ENCODE results near the gene OR10D3. TPM values are rescaled to one million over a fixed set of nuclear protein-coding genes. Genes with fewer than 3 reads are reported as not detected.
"Not testable (repeated sequence)": the region's sequence is repeated elsewhere in the genome, so short reads cannot be mapped to it uniquely, and the experiment has no call there.

The OR10D3 gene
- total RNA-seq, 2 experiments from 2014 or later, result not detected

DNA sequence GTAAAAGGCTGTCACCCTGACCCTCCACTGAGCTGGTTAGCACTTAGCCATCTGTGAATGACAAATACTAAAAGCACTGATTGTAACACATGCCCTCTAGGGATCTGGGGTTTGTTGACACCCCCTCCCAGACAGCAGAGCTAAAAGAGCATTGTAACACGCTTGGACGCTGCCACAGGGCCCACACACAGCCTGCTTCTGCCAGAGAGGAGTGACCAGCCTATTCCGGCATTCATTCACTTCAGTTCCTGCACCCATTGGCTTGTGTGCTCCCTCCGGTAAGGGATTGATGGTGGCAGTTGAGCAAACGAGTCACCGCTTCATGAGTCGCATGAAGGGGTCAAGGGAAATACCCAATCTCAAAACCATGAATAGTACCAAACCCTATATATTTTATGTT, 15.8 kb downstream of the OR10D3 start:
- DNase-seq, result no peak
- POLR2A ChIA-PET, result no interaction called here
- CTCF ChIA-PET, result interaction anchor here (3.6 kb wide), 1 partner anchor 129 kb away, joined by 44 read pairs; no protein-coding TSS in a partner anchor
- no peaks in the 10 kb centered on the region for H3K9me3 Mint-ChIP-seq
- intact Hi-C loops (cut with micrococcal nuclease), result no loop called here
- H3K27ac Mint-ChIP-seq, result no peak overlapping the region
- H3K36me3 Mint-ChIP-seq, result no peaks in the 10 kb centered on the region
- H3K4me3 Mint-ChIP-seq, result no peak overlapping the region
- H3K27me3 Mint-ChIP-seq, result peaks cover 7% of the 10 kb centered on the region
- no peaks in the 10 kb centered on the region for H3K4me1 Mint-ChIP-seq (ENCODE audit: low read depth)

DNA sequence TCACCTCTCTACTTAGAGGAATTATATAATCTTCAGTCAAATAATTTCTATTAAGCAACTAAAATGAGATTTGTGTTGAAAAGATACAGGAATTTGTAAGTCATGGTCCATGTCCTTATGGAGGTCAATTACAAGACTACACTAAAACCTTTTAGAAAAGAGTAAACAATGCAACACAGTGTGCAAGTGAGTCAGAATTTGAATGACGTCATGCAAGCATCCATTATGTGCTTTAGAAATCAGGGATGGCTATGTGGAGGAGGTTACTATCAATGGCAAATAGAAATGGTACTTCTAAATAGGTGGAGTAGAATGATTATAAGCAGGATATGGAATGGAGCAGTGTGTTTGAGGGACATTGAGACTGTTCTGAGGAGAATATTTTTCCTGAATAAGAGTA, 16.6 kb downstream of the OR10D3 start:
- Mint-ChIP-seq H3K36me3 (no peaks in the 10 kb centered on the region), H3K27ac (no peak overlapping the region), H3K4me1 (ENCODE audit: low read depth) (no peaks in the 10 kb centered on the region), H3K4me3 (no peak overlapping the region), H3K27me3 (peaks cover 7% of the 10 kb centered on the region), H3K9me3 (no peaks in the 10 kb centered on the region)
- ChIA-PET POLR2A (no interaction called here), CTCF (interaction anchor here (2.0 kb wide), 1 partner anchor 128 kb away, joined by 5 read pairs; no protein-coding TSS in a partner anchor)
- intact Hi-C loops (cut with micrococcal nuclease), result no loop called here
- DNase-seq, result no peak

DNA sequence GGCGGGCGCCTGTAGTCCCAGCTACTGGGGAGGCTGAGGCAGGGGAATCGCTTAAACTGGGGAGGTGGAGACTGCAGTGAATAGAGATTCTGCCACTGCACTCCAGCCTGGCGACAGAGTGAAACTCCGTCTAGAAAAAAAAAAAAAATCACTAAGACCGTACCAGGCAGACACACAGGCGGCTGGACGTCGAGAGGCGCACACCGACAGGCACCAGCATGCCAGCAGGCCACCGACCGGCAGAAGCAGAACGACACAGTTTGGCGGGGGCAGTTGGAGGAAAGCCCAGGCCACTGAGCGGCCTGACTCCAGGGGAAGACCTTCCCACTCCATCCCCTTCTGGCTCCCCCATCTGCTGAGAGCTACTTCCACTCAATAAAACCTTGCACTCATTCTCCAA, 17.5 kb downstream of the OR10D3 start:
- DNase-seq, result no peak
- no peaks in the 10 kb centered on the region for H3K36me3 Mint-ChIP-seq
- H3K9me3 Mint-ChIP-seq, result no peaks in the 10 kb centered on the region
- intact Hi-C loops (cut with micrococcal nuclease), result no loop called here
- H3K27ac Mint-ChIP-seq, result no peak overlapping the region
- H3K4me1 Mint-ChIP-seq (ENCODE audit: low read depth), result no peaks in the 10 kb centered on the region
- CTCF ChIA-PET, result interaction anchor here (2.0 kb wide), 1 partner anchor 129 kb away, joined by 5 read pairs; no protein-coding TSS in a partner anchor
- POLR2A ChIA-PET, result no interaction called here
- no peak overlapping the region for H3K4me3 Mint-ChIP-seq
- H3K27me3 Mint-ChIP-seq, result peaks cover 5% of the 10 kb centered on the region

DNA sequence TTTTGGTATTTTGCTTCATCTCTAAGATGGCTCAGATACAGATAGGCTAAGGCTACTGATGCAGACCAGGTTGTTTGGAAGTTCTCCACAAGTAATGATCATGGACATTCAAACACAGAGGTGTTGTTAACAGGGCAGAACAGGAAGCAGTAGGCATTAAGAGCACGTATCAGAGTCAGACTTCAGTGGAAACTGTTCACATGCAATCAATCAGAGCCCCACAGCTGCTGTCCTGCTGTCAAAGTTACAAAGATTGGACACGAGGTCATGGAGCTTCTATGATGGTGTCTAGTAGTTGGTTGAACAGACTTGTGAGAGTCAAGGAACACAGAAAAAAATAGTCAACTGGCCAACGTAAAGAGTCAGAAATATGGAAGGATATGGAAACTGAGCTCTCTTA, 19.8 kb downstream of the OR10D3 start:
- H3K4me1 Mint-ChIP-seq (ENCODE audit: low read depth), result no peaks in the 10 kb centered on the region
- no peak for DNase-seq
- H3K4me3 Mint-ChIP-seq, result no peak overlapping the region
- H3K27ac Mint-ChIP-seq, result no peak overlapping the region
- H3K36me3 Mint-ChIP-seq, result no peaks in the 10 kb centered on the region
- H3K9me3 Mint-ChIP-seq, result no peaks in the 10 kb centered on the region
- CTCF ChIA-PET, result no interaction called here
- POLR2A ChIA-PET, result no interaction called here
- peaks cover 4% of the 10 kb centered on the region for H3K27me3 Mint-ChIP-seq
- intact Hi-C loops (cut with micrococcal nuclease), result no loop called here

DNA sequence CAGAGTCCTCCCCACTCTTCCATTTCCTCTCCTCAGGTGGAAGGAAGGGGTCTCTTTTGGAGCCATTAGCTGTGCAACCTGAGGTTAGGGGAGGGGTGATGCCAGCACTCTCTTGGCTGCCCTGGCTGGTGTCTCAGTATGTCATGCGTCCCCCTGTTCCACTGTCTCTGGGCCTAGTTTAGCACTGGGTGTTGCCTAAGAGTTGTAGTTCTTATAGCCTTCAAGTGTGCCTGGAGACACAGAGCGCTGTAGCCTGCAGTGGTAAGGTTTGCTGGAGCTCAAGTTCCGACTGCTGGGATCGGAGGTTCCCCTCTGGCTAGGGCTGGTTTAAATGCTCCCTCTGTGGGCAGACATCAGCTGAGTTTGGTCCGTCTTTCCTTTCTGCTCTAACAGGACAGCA, 20.9 kb downstream of the OR10D3 start:
- ChIA-PET POLR2A (no interaction called here), CTCF (no interaction called here)
- intact Hi-C loops (cut with micrococcal nuclease), result no loop called here
- Mint-ChIP-seq H3K9me3 (no peaks in the 10 kb centered on the region), H3K4me1 (ENCODE audit: low read depth) (no peaks in the 10 kb centered on the region), H3K36me3 (no peaks in the 10 kb centered on the region), H3K27ac (no peak overlapping the region), H3K4me3 (no peak overlapping the region), H3K27me3 (peaks cover 2% of the 10 kb centered on the region)
- no peak for DNase-seq

DNA sequence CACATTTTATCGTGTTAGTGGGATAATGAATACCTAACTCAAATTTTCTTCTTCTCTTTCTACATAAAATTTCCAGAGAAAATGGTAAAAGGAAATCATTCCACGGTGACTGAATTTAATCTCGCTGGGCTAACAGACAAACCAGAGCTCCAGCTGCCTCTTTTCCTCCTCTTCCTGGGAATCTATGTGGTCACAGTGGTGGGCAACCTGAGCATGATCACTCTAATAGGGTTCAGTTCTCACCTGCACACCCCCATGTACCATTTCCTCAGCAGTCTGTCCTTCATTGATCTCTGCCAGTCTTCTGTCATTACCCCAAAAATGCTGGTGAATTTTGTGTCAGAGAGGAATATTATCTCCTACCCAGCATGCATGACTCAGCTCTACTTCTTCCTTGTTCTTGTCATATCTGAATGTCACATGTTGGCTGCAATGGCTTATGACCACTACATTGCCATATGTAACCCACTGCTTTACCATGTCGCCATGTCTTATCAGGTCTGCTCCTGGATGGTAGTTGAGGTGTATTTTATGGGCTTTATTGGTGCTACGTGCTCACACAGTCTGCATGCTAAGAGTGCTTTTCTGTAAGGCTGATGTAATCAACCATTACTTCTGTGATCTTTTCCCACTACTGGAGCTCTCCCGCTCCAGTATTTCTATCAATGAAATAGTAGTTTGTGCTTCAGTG, 24.1 kb downstream of the OR10D3 start:
- Mint-ChIP-seq H3K4me3 (no peak overlapping the region), H3K27me3 (no peaks in the 10 kb centered on the region), H3K4me1 (ENCODE audit: low read depth) (no peaks in the 10 kb centered on the region), H3K36me3 (no peaks in the 10 kb centered on the region), H3K9me3 (no peaks in the 10 kb centered on the region), H3K27ac (no peak overlapping the region)
- ChIA-PET POLR2A (no interaction called here), CTCF (interaction anchor here (1.5 kb wide), 1 partner anchor 12 kb away, joined by 3 read pairs; no protein-coding TSS in a partner anchor)
- intact Hi-C loops (cut with micrococcal nuclease), result no loop called here
- no peak for DNase-seq

DNA sequence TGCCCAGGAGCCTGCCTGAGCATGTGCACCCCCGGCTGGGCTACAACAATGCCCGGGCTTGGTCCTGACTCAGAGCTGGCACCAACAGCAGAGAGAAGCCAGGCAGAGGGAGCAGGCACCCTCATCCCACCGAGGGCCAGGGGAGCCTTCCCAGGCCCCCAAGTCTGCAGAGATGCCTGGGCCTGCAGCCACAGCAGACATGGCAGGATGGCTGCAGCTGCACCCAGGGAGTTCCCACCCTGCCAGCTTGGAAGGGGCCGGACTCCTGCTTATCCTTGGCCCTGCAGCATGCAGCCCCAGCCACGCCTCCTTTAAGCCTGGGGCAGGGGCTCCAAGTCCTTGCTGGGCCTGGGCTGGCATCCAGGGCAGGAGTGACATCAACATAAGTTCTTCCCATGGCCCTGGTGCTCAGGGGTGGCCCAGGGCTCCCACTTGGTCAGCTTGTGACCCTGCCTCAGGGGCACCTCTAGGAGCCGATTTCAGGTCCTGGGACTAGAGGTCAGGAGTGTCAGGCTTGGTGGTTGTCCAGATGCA, 26.7 kb downstream of the OR10D3 start:
- Mint-ChIP-seq H3K36me3 (no peaks in the 10 kb centered on the region), H3K4me1 (ENCODE audit: low read depth) (no peaks in the 10 kb centered on the region), H3K4me3 (no peak overlapping the region), H3K27me3 (no peaks in the 10 kb centered on the region), H3K9me3 (no peaks in the 10 kb centered on the region), H3K27ac (no peak overlapping the region)
- DNase-seq, result no peak
- intact Hi-C loops (cut with micrococcal nuclease), result no loop called here
- CTCF ChIA-PET, result no interaction called here
- POLR2A ChIA-PET, result no interaction called here

DNA sequence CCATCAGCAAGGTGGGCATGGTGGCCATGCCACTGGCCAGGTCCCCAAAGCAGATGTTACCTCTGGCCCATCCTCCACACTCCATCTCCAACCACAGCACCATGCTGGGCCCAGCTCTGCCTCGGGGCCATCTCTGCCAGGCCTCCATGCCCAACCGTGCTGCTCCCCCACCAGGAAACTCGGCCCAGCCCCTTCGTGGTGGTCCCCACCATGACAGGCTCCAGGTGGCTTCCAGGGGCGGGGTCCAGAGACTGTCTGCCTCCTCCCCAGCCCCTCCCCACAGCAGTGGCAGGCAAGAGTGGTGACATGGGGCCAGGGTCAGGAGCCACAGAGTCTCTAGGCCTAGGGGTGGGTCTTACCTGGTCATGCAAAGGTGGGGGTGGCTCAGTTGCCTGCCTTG, 27.3 kb downstream of the OR10D3 start:
- intact Hi-C loops (cut with micrococcal nuclease), result no loop called here
- no peak overlapping the region for H3K27ac Mint-ChIP-seq
- no peaks in the 10 kb centered on the region for H3K9me3 Mint-ChIP-seq
- no peaks in the 10 kb centered on the region for H3K4me1 Mint-ChIP-seq (ENCODE audit: low read depth)
- POLR2A ChIA-PET, result no interaction called here
- CTCF ChIA-PET, result no interaction called here
- H3K27me3 Mint-ChIP-seq, result no peaks in the 10 kb centered on the region
- H3K4me3 Mint-ChIP-seq, result no peak overlapping the region
- DNase-seq, result no peak
- no peaks in the 10 kb centered on the region for H3K36me3 Mint-ChIP-seq

DNA sequence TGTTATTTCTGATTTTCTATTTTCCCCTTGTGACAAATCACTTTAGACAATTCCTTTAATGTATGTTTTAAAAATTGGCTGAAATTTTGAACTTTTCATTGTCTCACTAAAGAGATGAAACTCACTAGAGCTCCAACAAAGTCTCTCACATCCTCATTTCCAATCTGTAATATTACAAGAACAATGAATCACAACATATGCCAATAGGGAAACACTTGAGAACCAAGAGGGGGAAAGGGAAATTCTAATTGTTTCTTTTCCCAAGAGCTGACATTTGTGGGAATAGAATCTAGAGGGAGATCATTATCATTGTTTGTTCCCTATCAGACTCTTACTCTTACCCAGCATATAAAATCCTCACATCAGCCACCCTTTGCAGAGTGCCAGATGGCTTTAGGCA, 28.2 kb downstream of the OR10D3 start:
- Mint-ChIP-seq H3K9me3 (no peaks in the 10 kb centered on the region), H3K27me3 (no peaks in the 10 kb centered on the region), H3K4me1 (ENCODE audit: low read depth) (no peaks in the 10 kb centered on the region), H3K4me3 (no peak overlapping the region), H3K27ac (no peak overlapping the region), H3K36me3 (no peaks in the 10 kb centered on the region)
- intact Hi-C loops (cut with micrococcal nuclease), result no loop called here
- CTCF ChIA-PET, result no interaction called here
- POLR2A ChIA-PET, result no interaction called here
- no peak for DNase-seq

DNA sequence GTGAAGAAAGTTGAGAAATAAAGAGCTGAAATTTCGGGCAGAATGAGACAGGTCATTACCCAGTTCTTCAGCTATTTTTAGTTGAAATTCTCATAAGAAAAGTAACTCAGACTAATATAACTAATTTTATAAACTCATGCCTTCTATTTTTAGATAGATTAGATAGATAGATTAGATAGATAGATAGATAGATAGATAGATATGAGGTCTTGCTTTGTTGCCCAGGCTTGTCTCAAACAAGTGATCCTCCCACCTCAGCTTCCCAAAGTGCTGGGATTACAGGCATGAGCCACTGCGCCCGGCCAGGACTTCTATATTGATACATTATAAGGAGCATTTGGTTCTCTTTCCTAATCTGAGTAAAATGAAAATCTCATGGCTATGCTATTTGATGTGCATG, 30.9 kb downstream of the OR10D3 start:
- Mint-ChIP-seq H3K4me3 (no peak overlapping the region), H3K27me3 (no peaks in the 10 kb centered on the region), H3K27ac (no peak overlapping the region), H3K36me3 (no peaks in the 10 kb centered on the region), H3K9me3 (no peaks in the 10 kb centered on the region), H3K4me1 (ENCODE audit: low read depth) (no peaks in the 10 kb centered on the region)
- DNase-seq, result no peak
- intact Hi-C loops (cut with micrococcal nuclease), result no loop called here
- POLR2A ChIA-PET, result no interaction called here
- CTCF ChIA-PET, result no interaction called here

DNA sequence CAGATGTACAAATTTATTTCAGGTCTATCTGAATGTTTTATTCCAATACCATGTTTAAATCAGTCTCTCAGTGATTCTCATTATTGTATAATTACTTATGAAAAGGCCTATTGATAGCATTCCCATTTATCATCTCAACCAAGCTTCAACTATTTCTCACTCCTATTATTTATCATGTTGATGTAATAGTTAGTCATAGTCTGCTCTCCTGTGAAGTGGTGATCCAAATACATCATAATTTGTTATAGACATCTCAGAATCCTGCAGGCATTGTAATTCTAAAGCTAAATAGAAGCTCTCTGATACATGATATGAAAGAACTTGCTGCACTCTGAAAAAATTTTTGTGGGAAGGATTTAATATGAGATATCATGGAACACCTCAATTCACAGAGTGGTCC, 36.0 kb downstream of the OR10D3 start:
- CTCF ChIA-PET, result no interaction called here
- Mint-ChIP-seq H3K36me3 (no peaks in the 10 kb centered on the region), H3K27me3 (no peaks in the 10 kb centered on the region), H3K4me1 (ENCODE audit: low read depth) (no peaks in the 10 kb centered on the region), H3K9me3 (no peaks in the 10 kb centered on the region), H3K4me3 (no peak overlapping the region), H3K27ac (no peak overlapping the region)
- DNase-seq, result no peak
- POLR2A ChIA-PET, result no interaction called here
- intact Hi-C loops (cut with micrococcal nuclease), result no loop called here

DNA sequence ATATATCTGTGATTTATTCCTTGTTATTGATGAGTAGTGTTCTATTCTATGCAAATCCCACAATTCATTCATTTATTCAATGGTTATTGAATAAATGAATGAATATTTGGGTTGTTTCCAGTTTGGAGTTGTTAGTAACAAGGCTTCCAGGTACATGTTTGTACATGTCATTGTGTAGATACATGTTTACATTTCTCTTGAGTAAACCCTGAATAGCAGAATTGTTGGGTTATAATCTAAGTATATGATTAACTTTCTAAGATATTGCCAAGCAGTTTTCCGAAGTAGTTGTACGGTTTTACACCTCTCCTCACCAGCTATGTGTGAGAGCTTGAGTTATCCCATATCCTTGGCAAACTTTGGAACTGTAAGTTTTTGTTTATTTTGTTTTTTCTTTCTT, 39.3 kb downstream of the OR10D3 start:
- Mint-ChIP-seq H3K4me1 (ENCODE audit: low read depth) (no peaks in the 10 kb centered on the region), H3K27me3 (peaks cover 3% of the 10 kb centered on the region), H3K9me3 (no peaks in the 10 kb centered on the region), H3K27ac (no peak overlapping the region), H3K4me3 (no peak overlapping the region), H3K36me3 (no peaks in the 10 kb centered on the region)
- POLR2A ChIA-PET, result no interaction called here
- CTCF ChIA-PET, result no interaction called here
- no peak for DNase-seq
- intact Hi-C loops (cut with micrococcal nuclease), result no loop called here

DNA sequence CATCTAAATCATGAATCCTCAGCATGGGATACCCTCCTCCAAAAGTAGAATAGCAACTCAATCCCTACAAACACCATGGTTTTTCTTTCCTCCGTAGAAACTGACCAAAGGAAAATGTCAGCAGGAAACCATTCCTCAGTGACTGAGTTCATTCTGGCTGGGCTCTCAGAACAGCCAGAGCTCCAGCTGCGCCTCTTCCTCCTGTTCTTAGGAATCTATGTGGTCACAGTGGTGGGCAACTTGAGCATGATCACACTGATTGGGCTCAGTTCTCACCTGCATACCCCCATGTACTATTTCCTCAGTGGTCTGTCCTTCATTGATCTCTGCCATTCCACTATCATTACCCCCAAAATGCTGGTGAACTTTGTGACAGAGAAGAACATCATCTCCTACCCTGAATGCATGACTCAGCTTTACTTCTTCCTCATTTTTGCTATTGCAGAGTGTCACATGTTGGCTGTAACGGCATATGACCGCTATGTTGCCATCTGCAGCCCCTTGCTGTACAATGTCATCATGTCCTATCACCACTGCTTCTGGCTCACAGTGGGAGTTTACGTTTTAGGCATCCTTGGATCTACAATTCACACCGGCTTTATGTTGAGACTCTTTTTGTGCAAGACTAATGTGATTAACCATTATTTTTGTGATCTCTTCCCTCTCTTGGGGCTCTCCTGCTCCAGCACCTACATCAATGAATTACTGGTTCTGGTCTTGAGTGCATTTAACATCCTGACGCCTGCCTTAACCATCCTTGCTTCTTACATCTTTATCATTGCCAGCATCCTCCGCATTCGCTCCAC, 41.7 kb downstream of the OR10D3 start:
- H3K27ac Mint-ChIP-seq; DNase-seq; H3K4me1 Mint-ChIP-seq (ENCODE audit: low read depth); CTCF ChIA-PET; H3K9me3 Mint-ChIP-seq; POLR2A ChIA-PET; H3K27me3 Mint-ChIP-seq; H3K36me3 Mint-ChIP-seq; intact Hi-C loops (cut with micrococcal nuclease); H3K4me3 Mint-ChIP-seq: not testable (repeated sequence)

Measured in activated CD4-positive, alpha-beta memory T cell treated with anti-CD3 and anti-CD28 coated beads for 36 hours (primary cell).